Nephron (organoid): ENCODE data around the gene TPK1.
"Not testable (repeated sequence)": the region's sequence is repeated elsewhere in the genome, so short reads cannot be mapped to it uniquely, and the experiment has no call there.

Experiments used
- H3K27ac Mint-ChIP-seq, 3 experiments: 2 replicates each; pipeline ENCODE4 v1.8.0; 2020; ENCODE audit warnings: mixed read lengths in 3 of 3, mild to moderate bottlenecking in 2 of 3, moderate library complexity in 1 of 3
- H3K27me3 Mint-ChIP-seq: 2 replicates; pipeline ENCODE4 v1.8.0; 2021; ENCODE audit warnings: low read depth, mild to moderate bottlenecking, moderate library complexity, mixed read lengths
- H3K36me3 Mint-ChIP-seq: 2 replicates; pipeline ENCODE4 v1.8.0; 2020; ENCODE audit warnings: low read depth, mixed read lengths
- H3K4me1 Mint-ChIP-seq: 2 replicates; pipeline ENCODE4 v1.8.0; 2020; ENCODE audit warnings: mixed read lengths
- H3K4me3 Mint-ChIP-seq, 3 experiments: 2 replicates each; pipeline ENCODE4 v1.8.0; 2020; ENCODE audit warnings: mild to moderate bottlenecking in 3 of 3, mixed read lengths in 3 of 3, moderate library complexity in 2 of 3
- H3K9me3 Mint-ChIP-seq: 2 replicates; pipeline ENCODE4 v1.8.0; 2020; ENCODE audit warnings: mixed read lengths
- CTCF ChIP-seq, 3 experiments: fragments of 200-600 bp; sonication (generic); IDR thresholded peaks; one replicate each; pipeline ENCODE4 v1.5.0; 2021; ENCODE audit warnings: antibody characterized with exemption in 3 of 3; ENCODE audit not compliant: unreplicated experiment in 3 of 3

The TPK1 gene

GRCh38 chr7:144594580-144594979 is 241.3 kb downstream of the TPK1 start:
- Mint-ChIP-seq H3K36me3 (no peaks in the 10 kb centered on the region), H3K4me1 (peaks cover 5% of the 10 kb centered on the region), H3K27me3 (no peaks in the 10 kb centered on the region), H3K9me3 (peaks cover 24% of the 10 kb centered on the region), H3K4me3 (no peak overlapping the region), H3K27ac (no peak overlapping the region)
- no peak for TF ChIP-seq CTCF (IDR thresholded peaks at IDR 0.05; ENCODE audit: unreplicated experiment in 3 of 3)

- Mint-ChIP-seq H3K27ac (peak overlapping the region; percentile 69 to 90 (median 77)), H3K4me3 (peak overlapping the region in 1 of 3 experiments; percentile 3), H3K4me1 (peaks cover 14% of the 10 kb centered on the region), H3K27me3 (no peaks in the 10 kb centered on the region), H3K9me3 (peaks cover 5% of the 10 kb centered on the region), H3K36me3 (no peaks in the 10 kb centered on the region)
- no peak for TF ChIP-seq CTCF (IDR thresholded peaks at IDR 0.05; ENCODE audit: unreplicated experiment in 3 of 3)
Measured at GRCh38 chr7:144588559-144589051, 247.2 kb downstream of the TPK1 start.

GRCh38 chr7:144587701-144588100 is 248.2 kb downstream of the TPK1 start:
- Mint-ChIP-seq H3K4me1 (peaks cover 14% of the 10 kb centered on the region), H3K36me3 (no peaks in the 10 kb centered on the region), H3K27me3 (no peaks in the 10 kb centered on the region), H3K9me3 (no peaks in the 10 kb centered on the region), H3K27ac (peak overlapping the region in 1 of 3 experiments; percentile 90), H3K4me3 (no peak overlapping the region)
- no peak for TF ChIP-seq CTCF (IDR thresholded peaks at IDR 0.05; ENCODE audit: unreplicated experiment in 3 of 3)

- H3K27me3 Mint-ChIP-seq = no peaks in the 10 kb centered on the region
- peaks cover 11% of the 10 kb centered on the region for H3K4me1 Mint-ChIP-seq
- no peaks in the 10 kb centered on the region for H3K9me3 Mint-ChIP-seq
Measured at GRCh38 chr7:144584726-144585125, 251.1 kb downstream of the TPK1 start.

GRCh38 chr7:144579687-144580086 is 256.2 kb downstream of the TPK1 start:
- TF ChIP-seq CTCF (IDR thresholded peaks at IDR 0.05; ENCODE audit: unreplicated experiment in 3 of 3) = no peak
- H3K36me3 Mint-ChIP-seq = no peaks in the 10 kb centered on the region
- no peaks in the 10 kb centered on the region for H3K4me1 Mint-ChIP-seq
- peaks cover 2% of the 10 kb centered on the region for H3K9me3 Mint-ChIP-seq
- H3K4me3 Mint-ChIP-seq = no peak overlapping the region
- H3K27me3 Mint-ChIP-seq = no peaks in the 10 kb centered on the region
- H3K27ac Mint-ChIP-seq = no peak overlapping the region

More at GRCh38 chr7:144584726-144585125, 251.1 kb downstream of the TPK1 start:
- no peak for TF ChIP-seq CTCF (IDR thresholded peaks at IDR 0.05; ENCODE audit: unreplicated experiment in 3 of 3)
- Mint-ChIP-seq H3K27ac (no peak overlapping the region), H3K36me3 (no peaks in the 10 kb centered on the region), H3K4me3 (no peak overlapping the region)

- Mint-ChIP-seq H3K4me1 (no peaks in the 10 kb centered on the region), H3K27ac (no peak overlapping the region), H3K27me3 (no peaks in the 10 kb centered on the region), H3K4me3 (no peak overlapping the region), H3K9me3 (peaks cover 5% of the 10 kb centered on the region), H3K36me3 (no peaks in the 10 kb centered on the region)
- TF ChIP-seq CTCF (IDR thresholded peaks at IDR 0.05; ENCODE audit: unreplicated experiment in 3 of 3) = no peak
Measured at GRCh38 chr7:144575456-144575855, 260.4 kb downstream of the TPK1 start.

- H3K4me3 Mint-ChIP-seq, H3K27ac Mint-ChIP-seq, H3K27me3 Mint-ChIP-seq, H3K4me1 Mint-ChIP-seq, H3K9me3 Mint-ChIP-seq, H3K36me3 Mint-ChIP-seq: not testable (repeated sequence)
Measured at GRCh38 chr7:144574753-144575152, 261.1 kb downstream of the TPK1 start.
